ENCODE data around the gene ATP6AP1. TPM values are rescaled to one million over a fixed set of nuclear protein-coding genes. Genes with fewer than 3 reads are reported as not detected.
A peak's percentile ranks its signal among the peaks of the same experiment; 100 is the strongest.
"Not testable (repeated sequence)": the region's sequence is repeated elsewhere in the genome, so short reads cannot be mapped to it uniquely, and the experiment has no call there.

The ATP6AP1 gene
- total RNA-seq, 1 donor from 2014 or later: 153 TPM

DNA sequence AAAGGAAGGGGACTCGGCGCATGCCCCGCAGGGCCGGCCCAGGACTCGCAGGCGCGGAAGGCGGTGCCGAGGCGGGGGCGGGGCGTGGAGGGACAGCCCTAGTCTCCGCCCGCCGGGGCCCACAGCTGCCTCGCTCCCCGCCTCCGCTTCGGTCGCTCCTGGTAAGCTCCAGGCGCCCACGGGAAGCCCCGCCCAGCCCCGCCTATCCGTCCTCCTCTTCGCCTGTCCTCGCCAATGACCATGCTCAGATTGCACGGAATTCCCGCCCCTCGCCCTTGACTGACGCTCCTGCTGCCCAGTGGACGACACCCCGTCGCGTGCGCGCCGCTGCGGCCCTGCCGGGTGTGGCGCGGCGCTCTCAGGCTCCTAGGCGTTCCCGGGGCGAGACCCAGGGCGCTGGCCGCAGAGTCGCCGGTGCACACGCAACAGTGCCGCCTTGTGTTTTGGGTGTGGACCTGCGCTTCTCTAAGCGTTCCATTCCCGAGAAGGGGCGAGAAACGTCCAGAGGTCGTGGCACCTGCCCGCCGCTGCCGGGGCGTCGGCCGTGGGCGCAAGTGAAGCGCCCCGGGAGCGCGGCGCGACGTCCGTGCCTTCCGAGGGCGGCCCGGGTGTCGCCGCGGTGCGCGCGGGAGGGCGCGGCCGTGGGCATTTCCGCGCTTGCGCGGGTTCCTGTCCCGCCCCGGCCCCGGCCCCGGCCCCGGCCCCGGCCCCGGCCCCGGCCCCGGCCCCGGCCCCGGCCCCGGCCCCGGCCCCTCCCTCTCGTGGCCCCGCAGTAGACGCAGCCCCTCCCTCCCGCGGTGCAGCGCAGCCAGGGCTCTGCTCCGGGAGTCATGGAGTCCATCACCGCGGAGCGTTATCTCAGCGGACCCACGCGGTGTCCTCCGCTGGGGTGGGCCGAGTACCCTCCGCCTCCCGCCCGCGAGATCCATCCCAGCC is 38.4 kb upstream of the ATP6AP1 start:
- H3K79me2 ChIP-seq (ENCODE audit: insufficient read depth, low read length); H3K36me3 Mint-ChIP-seq (ENCODE audit: low read depth, unreplicated experiment); H3K9me3 Mint-ChIP-seq (ENCODE audit: unreplicated experiment); H4K20me1 ChIP-seq (ENCODE audit: insufficient read depth, low read length); H3K4me2 ChIP-seq (ENCODE audit: low read length); H3K27me3 ChIP-seq (ENCODE audit: insufficient read depth, low read length); H3K27me3 Mint-ChIP-seq (ENCODE audit: low read depth, unreplicated experiment); H2AFZ ChIP-seq (ENCODE audit: low read depth, low read length); H3K9me3 ChIP-seq (ENCODE audit: insufficient read depth, low read depth, low read length); H3K27ac ChIP-seq (ENCODE audit: low read depth, low read length); H3K27ac Mint-ChIP-seq (ENCODE audit: unreplicated experiment); H3K4me3 ChIP-seq (ENCODE audit: insufficient read depth, low read depth, low read length); H3K36me3 ChIP-seq (ENCODE audit: insufficient read depth, low read length); H3K9ac ChIP-seq (ENCODE audit: low read length); H3K4me1 ChIP-seq (ENCODE audit: insufficient read depth, low read length); H3K4me3 Mint-ChIP-seq (ENCODE audit: unreplicated experiment); H3K4me1 Mint-ChIP-seq (ENCODE audit: low read depth, unreplicated experiment); DNase-seq (ENCODE audit: low read depth): not testable (repeated sequence)
- peak; percentile 79 for FAIRE-seq

DNA sequence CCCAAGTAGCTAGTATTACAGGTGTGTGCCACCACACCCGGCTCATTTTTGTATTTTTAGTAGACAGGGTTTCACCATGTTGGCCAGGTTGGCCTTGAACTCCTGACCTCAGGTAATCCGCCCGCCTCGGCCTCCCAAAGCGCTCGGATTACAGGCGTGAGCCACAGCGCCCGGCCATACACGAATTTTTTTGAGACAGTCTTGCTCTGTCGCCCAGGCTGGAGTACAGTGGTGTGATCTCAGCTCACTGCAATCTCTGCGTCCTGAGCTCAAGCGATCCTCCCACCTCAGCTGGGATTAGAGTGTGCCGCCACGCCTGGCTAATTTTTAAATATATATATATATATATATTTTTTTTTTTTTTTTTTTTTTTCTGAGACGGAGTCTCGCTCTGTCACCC is 32.1 kb upstream of the ATP6AP1 start:
- not testable (repeated sequence) for H3K27ac ChIP-seq (ENCODE audit: low read depth, low read length); H3K4me1 ChIP-seq (ENCODE audit: insufficient read depth, low read length); H3K4me2 ChIP-seq (ENCODE audit: low read length); H3K27me3 ChIP-seq (ENCODE audit: insufficient read depth, low read length); H3K4me3 ChIP-seq (ENCODE audit: insufficient read depth, low read depth, low read length); H2AFZ ChIP-seq (ENCODE audit: low read depth, low read length); H3K9me3 Mint-ChIP-seq (ENCODE audit: unreplicated experiment); H3K27me3 Mint-ChIP-seq (ENCODE audit: low read depth, unreplicated experiment); H3K9me3 ChIP-seq (ENCODE audit: insufficient read depth, low read depth, low read length); DNase-seq (ENCODE audit: low read depth); H3K4me1 Mint-ChIP-seq (ENCODE audit: low read depth, unreplicated experiment); FAIRE-seq; H3K9ac ChIP-seq (ENCODE audit: low read length)
- peaks cover 26% of the 10 kb centered on the region for H4K20me1 ChIP-seq (ENCODE audit: insufficient read depth, low read length)
- H3K27ac Mint-ChIP-seq (ENCODE audit: unreplicated experiment): peak overlapping the region; percentile 58
- peaks cover 13% of the 10 kb centered on the region for H3K36me3 Mint-ChIP-seq (ENCODE audit: low read depth, unreplicated experiment)
- H3K79me2 ChIP-seq (ENCODE audit: insufficient read depth, low read length): peaks cover 26% of the 10 kb centered on the region
- peaks cover 14% of the 10 kb centered on the region for H3K36me3 ChIP-seq (ENCODE audit: insufficient read depth, low read length)
- peak overlapping the region; percentile 98 for H3K4me3 Mint-ChIP-seq (ENCODE audit: unreplicated experiment)

DNA sequence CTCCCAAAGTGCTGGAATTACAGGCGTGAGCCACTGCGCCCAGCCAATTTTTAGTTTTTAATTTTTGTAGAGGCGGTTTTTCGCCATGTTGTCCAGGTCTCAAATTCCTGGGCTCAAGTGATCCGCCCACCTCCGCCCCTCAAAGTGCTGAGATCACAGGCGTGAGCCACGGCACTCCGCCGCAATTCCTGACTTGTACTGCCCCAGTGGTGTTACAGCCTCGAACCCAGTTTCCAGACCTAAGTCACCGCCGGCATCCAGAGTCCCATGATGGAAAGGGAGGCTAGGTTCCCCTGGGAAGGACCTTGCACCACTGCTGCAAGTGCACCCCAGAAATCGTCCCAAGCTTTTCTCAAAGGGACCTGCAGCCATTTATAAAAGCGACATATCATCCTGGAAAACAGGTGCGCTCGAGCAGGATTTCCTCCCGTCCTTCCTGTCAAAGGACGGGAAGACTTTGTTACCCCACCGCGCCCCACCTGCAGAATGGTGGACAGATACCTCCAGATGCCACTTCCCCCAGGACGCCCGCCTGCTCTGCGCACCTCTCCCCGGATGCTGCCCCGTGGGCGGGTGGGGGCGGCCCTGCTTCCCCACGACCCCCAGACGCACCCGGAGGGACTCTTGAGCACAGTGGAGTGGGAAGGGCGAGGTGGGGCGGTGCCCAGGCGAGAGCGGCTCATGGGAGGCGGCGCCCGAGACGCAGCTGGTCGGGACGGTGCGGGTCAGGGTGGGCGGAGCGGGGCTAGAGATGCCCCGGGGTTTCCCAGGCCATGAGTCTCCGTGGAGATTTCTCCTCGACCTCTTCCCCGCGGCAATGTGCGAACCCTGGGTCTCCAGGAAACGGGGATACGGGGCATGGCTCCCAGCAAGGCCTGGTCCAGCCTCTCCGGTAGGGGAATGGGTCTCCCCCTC is 31.2 kb upstream of the ATP6AP1 start:
- peaks cover 34% of the 10 kb centered on the region for H4K20me1 ChIP-seq (ENCODE audit: insufficient read depth, low read length)
- Mint-ChIP-seq H3K9me3 (ENCODE audit: unreplicated experiment) (no peaks in the 10 kb centered on the region), H3K4me3 (ENCODE audit: unreplicated experiment) (peak overlapping the region; percentile 98), H3K27me3 (ENCODE audit: low read depth, unreplicated experiment) (no peaks in the 10 kb centered on the region), H3K27ac (ENCODE audit: unreplicated experiment) (peak overlapping the region; percentile 99), H3K36me3 (ENCODE audit: low read depth, unreplicated experiment) (peaks cover 13% of the 10 kb centered on the region), H3K4me1 (ENCODE audit: low read depth, unreplicated experiment) (peaks cover 7% of the 10 kb centered on the region)
- FAIRE-seq: no peak
- peaks cover 26% of the 10 kb centered on the region for H3K79me2 ChIP-seq (ENCODE audit: insufficient read depth, low read length)
- peak overlapping the region; percentile 92 for H3K4me2 ChIP-seq (ENCODE audit: low read length)
- TF ChIP-seq, protein P1, sequence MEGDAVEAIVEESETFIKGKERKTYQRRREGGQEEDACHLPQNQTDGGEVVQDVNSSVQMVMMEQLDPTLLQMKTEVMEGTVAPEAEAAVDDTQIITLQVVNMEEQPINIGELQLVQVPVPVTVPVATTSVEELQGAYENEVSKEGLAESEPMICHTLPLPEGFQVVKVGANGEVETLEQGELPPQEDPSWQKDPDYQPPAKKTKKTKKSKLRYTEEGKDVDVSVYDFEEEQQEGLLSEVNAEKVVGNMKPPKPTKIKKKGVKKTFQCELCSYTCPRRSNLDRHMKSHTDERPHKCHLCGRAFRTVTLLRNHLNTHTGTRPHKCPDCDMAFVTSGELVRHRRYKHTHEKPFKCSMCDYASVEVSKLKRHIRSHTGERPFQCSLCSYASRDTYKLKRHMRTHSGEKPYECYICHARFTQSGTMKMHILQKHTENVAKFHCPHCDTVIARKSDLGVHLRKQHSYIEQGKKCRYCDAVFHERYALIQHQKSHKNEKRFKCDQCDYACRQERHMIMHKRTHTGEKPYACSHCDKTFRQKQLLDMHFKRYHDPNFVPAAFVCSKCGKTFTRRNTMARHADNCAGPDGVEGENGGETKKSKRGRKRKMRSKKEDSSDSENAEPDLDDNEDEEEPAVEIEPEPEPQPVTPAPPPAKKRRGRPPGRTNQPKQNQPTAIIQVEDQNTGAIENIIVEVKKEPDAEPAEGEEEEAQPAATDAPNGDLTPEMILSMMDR (IDR thresholded peaks at IDR 0.05; ENCODE audit: insufficient read depth, low read depth, low read length): no peak
- no peak for TF ChIP-seq EZH2 (IDR thresholded peaks at IDR 0.05; ENCODE audit: insufficient read depth, low read length)
- H3K36me3 ChIP-seq (ENCODE audit: insufficient read depth, low read length): peaks cover 14% of the 10 kb centered on the region
- no peaks in the 10 kb centered on the region for H3K9me3 ChIP-seq (ENCODE audit: insufficient read depth, low read depth, low read length)
- peak; percentile 25 for DNase-seq (ENCODE audit: low read depth)
- H3K9ac ChIP-seq (ENCODE audit: low read length): peak overlapping the region; percentile 98
- H3K4me3 ChIP-seq (ENCODE audit: insufficient read depth, low read depth, low read length): peak overlapping the region; percentile 59
- H3K27me3 ChIP-seq (ENCODE audit: insufficient read depth, low read length): no peaks in the 10 kb centered on the region
- H2AFZ ChIP-seq (ENCODE audit: low read depth, low read length): peak overlapping the region; percentile 23
- H3K27ac ChIP-seq (ENCODE audit: low read depth, low read length): peak overlapping the region; percentile 96
- peaks cover 4% of the 10 kb centered on the region for H3K4me1 ChIP-seq (ENCODE audit: insufficient read depth, low read length)
